K562 (cell line): Measurements from ENCODE around the gene CPSF4L. TPM values are rescaled to one million over a fixed set of nuclear protein-coding genes. Genes with fewer than 3 reads are reported as not detected.

ENCODE experiments used
- ATAC-seq: fragments of 200-7000 bp; cut with Tn5 transposase; 3 replicates; pipeline ENCODE4 v1.9.1; 2020; ENCODE audit warnings: moderate library complexity
- BruUV-seq: library from RNA; stranded (reverse); fragments of 400-500 nt; replicated peaks from 2 replicates; lab custom pipeline; 2021; lab: Mats Ljungman, UMichigan
- CTCF ChIA-PET: fragments of 300-600 bp; formaldehyde crosslinking; extraction: SDS; loops from one replicate; lab custom pipeline; 2021; ENCODE audit warnings: low intra/inter-chr PET ratio; lab: Yijun Ruan, JAX
- POLR2A ChIA-PET: fragments of 300-600, 350-650 bp; sonication (Branson Sonifier 250); formaldehyde crosslinking; extraction: SDS; loops from one replicate; lab custom pipeline; 2021; ENCODE audit warnings: antibody characterized with exemption, inconsistent platforms; lab: Yijun Ruan, JAX
- DNase-seq, 4 experiments: peaks; one replicate each; pipeline versions ENCODE4 v3.0.0 to v3.0.0-alpha.2; 2011 to 2018; ENCODE audit warnings: low spot score in 3 of 4, mixed read lengths in 3 of 4; ENCODE audit errors: extremely low read depth in 1 of 4
- FAIRE-seq: peaks from 2 replicates; lab custom pipeline; 2011; peaks lifted over from hg19 to GRCh38; lab: Jason Lieb, UNC
- H2AFZ ChIP-seq: 2 replicates; pipeline ENCODE4 v1.6.0; 2011; ENCODE audit warnings: low read depth, low read length, control low read depth, inconsistent platforms
- H3K27ac ChIP-seq: fragments of 200-600 bp; 3 replicates; pipeline ENCODE4 v1.8.0; 2011; ENCODE audit warnings: low read depth, mild to moderate bottlenecking, control low read depth, inconsistent platforms, low read length, moderate library complexity, mixed read lengths; ENCODE audit errors: extremely low read depth
- H3K27me3 ChIP-seq, 2 experiments: fragments of 300-600 bp in 1 of 2; 2 replicates in 1 of 2; 3 replicates in 1 of 2; pipeline versions ENCODE4 v1.6.0 to v1.8.0; 2011; ENCODE audit warnings: inconsistent platforms in 2 of 2, low read length in 2 of 2, mild to moderate bottlenecking in 1 of 2, mixed read lengths in 1 of 2, moderate library complexity in 1 of 2; ENCODE audit not compliant: control insufficient read depth in 2 of 2, insufficient read depth in 2 of 2
- H3K36me3 ChIP-seq: fragments of 300-600 bp; 3 replicates; pipeline ENCODE4 v1.8.0; 2011; ENCODE audit warnings: mild to moderate bottlenecking, low read length, inconsistent platforms; ENCODE audit not compliant: control insufficient read depth, insufficient read depth
- H3K4me1 ChIP-seq, 2 experiments: fragments of 200-600 bp in 1 of 2; replicated peaks in 1 of 2; 2 replicates in 1 of 2; 3 replicates in 1 of 2; pipeline versions ENCODE4 v1.5.1 to v1.8.0; 2011; ENCODE audit warnings: inconsistent platforms in 2 of 2, low read length in 2 of 2, mild to moderate bottlenecking in 1 of 2, mixed read lengths in 1 of 2, moderate library complexity in 1 of 2; ENCODE audit not compliant: control insufficient read depth in 2 of 2, insufficient read depth in 2 of 2
- H3K4me2 ChIP-seq: 2 replicates; pipeline ENCODE4 v1.6.1; 2011; ENCODE audit warnings: low read length, control low read depth, inconsistent platforms, mixed read lengths; ENCODE audit not compliant: insufficient read depth
- H3K4me3 ChIP-seq: fragments of 200-600 bp; sonication (generic), shearing (Covaris generic); 2 replicates; pipeline ENCODE4 v1.5.1; 2016; ENCODE audit warnings: control low read depth, inconsistent platforms
- H3K79me2 ChIP-seq: fragments of 200-600 bp; 3 replicates; pipeline ENCODE4 v1.8.0; 2011; ENCODE audit warnings: low read length, inconsistent platforms; ENCODE audit not compliant: control insufficient read depth, insufficient read depth
- H3K9ac ChIP-seq, 2 experiments: 2 replicates each; pipeline versions ENCODE4 v1.6.0 to v1.6.1; 2011; ENCODE audit warnings: low read depth in 2 of 2, low read length in 2 of 2, control low read depth in 1 of 2, inconsistent platforms in 1 of 2, mild to moderate bottlenecking in 1 of 2, mixed read lengths in 1 of 2; ENCODE audit not compliant: insufficient read depth in 1 of 2
- H3K9me1 ChIP-seq: one replicate; pipeline ENCODE4 v1.6.0; 2011; ENCODE audit warnings: inconsistent platforms, mild to moderate bottlenecking, low read length, moderate library complexity; ENCODE audit not compliant: control insufficient read depth, insufficient read depth
- H3K9me3 ChIP-seq: replicated peaks from 2 replicates; pipeline ENCODE4 v1.5.1; 2011; ENCODE audit warnings: low read depth, low read length, inconsistent platforms; ENCODE audit not compliant: control insufficient read depth, insufficient read depth
- H4K20me1 ChIP-seq: replicated peaks from 2 replicates; pipeline ENCODE4 v1.6.1; 2011; ENCODE audit warnings: low read length, inconsistent platforms, mixed read lengths; ENCODE audit not compliant: control insufficient read depth, insufficient read depth
- HIVEP1 ChIP-seq: fragments of 250-450 bp; sonication (Bioruptor Pico); IDR thresholded peaks from 2 replicates; pipeline ENCODE4 v1.4.0; 2020; ENCODE audit warnings: mild to moderate bottlenecking
- OTX1 ChIP-seq: fragments of 450-650 bp; formaldehyde crosslinking; IDR thresholded peaks from 2 replicates; pipeline ENCODE4 v1.4.0; 2022; ENCODE audit warnings: mild to moderate bottlenecking
- SPI1 ChIP-seq: IDR thresholded peaks from 2 replicates; pipeline ENCODE4 v1.6.1; 2011; ENCODE audit warnings: low read depth, low read length, control low read depth, borderline replicate concordance
- ZNF263 ChIP-seq: sonication (generic); formaldehyde crosslinking; IDR thresholded peaks from 2 replicates; pipeline ENCODE4 v1.8.0; 2022; ENCODE audit warnings: mild to moderate bottlenecking, missing genetic modification reagents, borderline replicate concordance
- ZNF274 ChIP-seq: IDR thresholded peaks from 2 replicates; pipeline ENCODE4 v1.6.1; 2011; ENCODE audit warnings: low read depth, mild to moderate bottlenecking, low read length, moderate library complexity, borderline replicate concordance
- WGBS: fragments of 100-300 bp; shearing (Covaris generic); methylation state at CpG from one replicate; pipeline ENCODE4 v1.1.6; 2016; ENCODE audit warnings: low coverage, mixed read lengths; ENCODE audit not compliant: insufficient coverage; ENCODE audit errors: missing lambda C conversion rate; 5-methylcytosine and 5-hydroxymethylcytosine counted together
- in situ Hi-C: fragments of 300-500 bp; cut with MboI; formaldehyde crosslinking; loops from 4 replicates; pipeline ENCODE4 v1.15.0; 2018; ENCODE audit warnings: inconsistent platforms, mixed read lengths
- intact Hi-C: fragments of 100-400 bp; cut with micrococcal nuclease; formaldehyde crosslinking; loops from 2 replicates; pipeline ENCODE4 v1.14.2; 2022
- polyA plus RNA-seq, 8 experiments: library from polyadenylated mRNA; depleted of rRNA in 4 of 8; stranded (reverse) in 5 of 8; unstranded in 3 of 8; fragments of >200 nt; fragmentation: Nextera tagmentation in 2 of 8; fragmentation: Illumina TruSeq in 1 of 8; extraction: Ambion mirVana in 2 of 8; extraction: Trizol in 1 of 8; gene quantifications; 2 replicates each; pipeline versions ENCODE4 v1.2.1 to v1.2.3, GENCODE V29; 2011 to 2014; ENCODE audit warnings: inconsistent platforms in 1 of 8, missing spikeins in 1 of 8
- total RNA-seq, 7 experiments: library from RNA; depleted of rRNA in 6 of 7; stranded (reverse); fragments of >200 nt in 6 of 7; fragmentation: Illumina TruSeq in 2 of 7; extraction: Trizol in 2 of 7; gene quantifications; 2 replicates each; pipeline versions ENCODE4 v1.2.1 to v1.2.3, GENCODE V29; 2011 to 2021; ENCODE audit warnings: low replicate concordance in 1 of 7
- TF ChIP-seq, protein P1 (sequence below): fragments of 250-450 bp; sonication (Bioruptor Pico); IDR thresholded peaks from 2 replicates; pipeline ENCODE4 v1.8.0; 2021; ENCODE audit warnings: mild to moderate bottlenecking, moderate library complexity
- TF ChIP-seq, protein P2 (sequence below): IDR thresholded peaks from 2 replicates; pipeline ENCODE4 v1.6.1; 2016; ENCODE audit warnings: missing genetic modification characterization, missing compliant biosample characterization

Gene CPSF4L
- total and polyA plus RNA-seq, 9 of the 15 experiments (the other 6 are each of a cell fraction or from before 2014, with no cell fraction given): not detected

DNA sequence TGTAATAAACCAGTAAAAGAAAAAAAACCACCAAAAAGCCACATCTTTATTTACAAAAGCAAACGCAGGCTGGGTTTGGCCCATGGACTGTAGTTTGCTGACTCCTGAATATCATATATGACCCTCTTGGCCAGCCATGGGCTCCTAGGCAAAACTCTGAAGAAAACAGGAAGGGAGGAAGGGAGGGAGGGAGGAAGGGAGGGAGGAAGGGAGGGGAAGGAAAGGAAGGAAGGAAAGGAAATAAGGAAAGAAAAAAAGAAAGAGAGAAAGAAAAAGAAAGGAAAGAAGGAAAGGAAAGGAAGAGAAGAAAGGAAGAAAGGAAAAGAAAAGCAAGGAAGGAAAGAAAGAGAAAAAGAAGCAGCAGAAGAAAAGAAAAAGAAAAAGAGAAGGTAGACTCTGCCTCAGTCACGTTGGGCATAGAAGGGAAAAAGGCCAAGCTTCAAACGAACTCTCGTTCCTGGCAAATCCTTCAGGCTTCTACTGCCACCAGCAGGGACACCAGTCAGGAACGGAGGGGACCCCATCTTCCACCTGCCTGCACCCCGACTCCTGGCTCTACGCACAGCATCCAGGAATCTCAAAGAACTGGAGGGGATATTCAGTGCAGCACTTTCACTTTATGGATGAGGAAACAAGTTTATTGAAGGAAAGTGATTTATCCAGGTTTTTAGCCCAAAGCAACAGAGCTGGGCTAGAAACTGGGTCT, 28.0 kb upstream of the CPSF4L start:
- peaks cover 25% of the 10 kb centered on the region; the same call in 2 of the 3 replicates for H3K36me3 ChIP-seq
- H3K9me3 ChIP-seq: no peaks in the 10 kb centered on the region
- FAIRE-seq (no peak), ATAC-seq (no peak), DNase-seq (no peak)
- peak overlapping the region; percentile 64; the same call in 1 of the 3 replicates for H3K27ac ChIP-seq
- ChIA-PET POLR2A (interaction anchor here (0.6 to 0.9 kb wide), 2 partner anchors 9 to 374 kb away, joined by 3 to 4 read pairs; no protein-coding TSS in a partner anchor), CTCF (no interaction called here)
- peaks cover 46% of the 10 kb centered on the region; the same call in 2 of the 3 replicates for H3K79me2 ChIP-seq
- H3K9ac ChIP-seq: peak overlapping the region in 1 of 2 experiments; percentile 47; a peak in 1 of 4 replicates
- in situ Hi-C loops: no loop called here
- BruUV-seq: no TSS peak
- no peaks in the 10 kb centered on the region for H3K27me3 ChIP-seq
- H3K4me1 ChIP-seq: peaks cover 40 to 61% of the 10 kb centered on the region in 2 experiments
- no peak overlapping the region for H3K4me3 ChIP-seq
- intact Hi-C loops: loop anchor here (2.0 kb wide), 1 partner anchor 19 kb away; no protein-coding TSS in a partner anchor
- 53% methylated on average over 7 of the region's 7 CpGs for WGBS
- TF ChIP-seq SPI1 (peak; percentile 25; the same call in 1 of the 2 replicates), OTX1 (CRISPR knock-in tag) (no peak), ZNF263 (CRISPR knock-in tag) (peak; percentile 45; the same call in 1 of the 2 replicates), HIVEP1 (CRISPR knock-in tag) (no peak), ZNF274 (no peak)
- TF ChIP-seq, protein P1, sequence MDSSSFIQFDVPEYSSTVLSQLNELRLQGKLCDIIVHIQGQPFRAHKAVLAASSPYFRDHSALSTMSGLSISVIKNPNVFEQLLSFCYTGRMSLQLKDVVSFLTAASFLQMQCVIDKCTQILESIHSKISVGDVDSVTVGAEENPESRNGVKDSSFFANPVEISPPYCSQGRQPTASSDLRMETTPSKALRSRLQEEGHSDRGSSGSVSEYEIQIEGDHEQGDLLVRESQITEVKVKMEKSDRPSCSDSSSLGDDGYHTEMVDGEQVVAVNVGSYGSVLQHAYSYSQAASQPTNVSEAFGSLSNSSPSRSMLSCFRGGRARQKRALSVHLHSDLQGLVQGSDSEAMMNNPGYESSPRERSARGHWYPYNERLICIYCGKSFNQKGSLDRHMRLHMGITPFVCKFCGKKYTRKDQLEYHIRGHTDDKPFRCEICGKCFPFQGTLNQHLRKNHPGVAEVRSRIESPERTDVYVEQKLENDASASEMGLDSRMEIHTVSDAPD: no peak
- TF ChIP-seq, protein P2, sequence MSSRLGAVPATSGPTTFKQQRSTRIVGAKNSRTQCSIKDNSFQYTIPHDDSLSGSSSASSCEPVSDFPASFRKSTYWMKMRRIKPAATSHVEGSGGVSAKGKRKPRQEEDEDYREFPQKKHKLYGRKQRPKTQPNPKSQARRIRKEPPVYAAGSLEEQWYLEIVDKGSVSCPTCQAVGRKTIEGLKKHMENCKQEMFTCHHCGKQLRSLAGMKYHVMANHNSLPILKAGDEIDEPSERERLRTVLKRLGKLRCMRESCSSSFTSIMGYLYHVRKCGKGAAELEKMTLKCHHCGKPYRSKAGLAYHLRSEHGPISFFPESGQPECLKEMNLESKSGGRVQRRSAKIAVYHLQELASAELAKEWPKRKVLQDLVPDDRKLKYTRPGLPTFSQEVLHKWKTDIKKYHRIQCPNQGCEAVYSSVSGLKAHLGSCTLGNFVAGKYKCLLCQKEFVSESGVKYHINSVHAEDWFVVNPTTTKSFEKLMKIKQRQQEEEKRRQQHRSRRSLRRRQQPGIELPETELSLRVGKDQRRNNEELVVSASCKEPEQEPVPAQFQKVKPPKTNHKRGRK: peak; percentile 96
- peaks cover 42% of the 10 kb centered on the region for H4K20me1 ChIP-seq
- H3K4me2 ChIP-seq: peak overlapping the region; percentile 34; the same call in 1 of the 2 replicates
- no peak overlapping the region for H2AFZ ChIP-seq
- H3K9me1 ChIP-seq: peaks cover 17% of the 10 kb centered on the region
